ENCODE data around the gene KANK4.

DNA sequence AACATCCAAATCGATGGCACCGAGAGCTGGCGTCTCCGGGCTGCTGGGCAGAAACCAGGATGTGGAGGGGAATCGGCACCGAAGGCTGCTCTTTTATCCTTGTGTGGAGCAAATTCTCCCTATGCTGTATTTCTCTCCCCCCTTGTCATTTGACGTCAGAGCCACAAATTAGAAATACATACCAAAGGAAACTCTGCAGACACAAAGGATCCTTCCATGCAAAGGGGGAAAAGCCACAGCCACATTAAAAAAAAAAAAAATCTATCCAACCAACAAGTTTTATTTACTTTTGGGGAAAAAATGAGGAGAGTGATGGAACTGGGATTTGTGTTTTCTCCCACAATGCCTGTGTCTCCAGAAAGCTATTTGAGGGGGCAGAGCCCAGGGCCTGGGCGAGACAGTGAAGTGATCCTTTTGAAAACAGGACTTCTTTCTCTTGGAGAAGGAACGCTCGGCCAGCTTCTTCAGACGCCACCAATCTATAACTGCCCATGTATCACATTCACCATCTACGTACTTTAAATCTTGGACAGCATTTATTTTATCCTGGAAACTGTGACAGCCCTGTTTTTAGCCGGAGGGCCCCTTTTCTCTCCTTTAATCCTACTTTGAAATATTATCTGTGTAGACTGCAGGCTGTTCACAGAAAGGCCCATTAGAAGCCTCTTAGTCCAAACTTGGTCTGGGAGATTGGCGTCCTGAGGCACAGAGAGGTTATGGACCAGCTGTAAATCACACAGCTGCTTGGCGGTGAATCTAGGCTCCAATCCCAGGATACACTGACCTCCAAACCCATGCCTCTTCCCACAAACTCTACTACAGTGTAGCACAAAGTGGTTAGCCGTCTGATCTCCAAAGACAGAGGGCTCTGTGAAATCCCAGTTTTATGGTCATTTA is 4.5 kb downstream of the KANK4 start:
- TF ChIP-seq, protein P1, sequence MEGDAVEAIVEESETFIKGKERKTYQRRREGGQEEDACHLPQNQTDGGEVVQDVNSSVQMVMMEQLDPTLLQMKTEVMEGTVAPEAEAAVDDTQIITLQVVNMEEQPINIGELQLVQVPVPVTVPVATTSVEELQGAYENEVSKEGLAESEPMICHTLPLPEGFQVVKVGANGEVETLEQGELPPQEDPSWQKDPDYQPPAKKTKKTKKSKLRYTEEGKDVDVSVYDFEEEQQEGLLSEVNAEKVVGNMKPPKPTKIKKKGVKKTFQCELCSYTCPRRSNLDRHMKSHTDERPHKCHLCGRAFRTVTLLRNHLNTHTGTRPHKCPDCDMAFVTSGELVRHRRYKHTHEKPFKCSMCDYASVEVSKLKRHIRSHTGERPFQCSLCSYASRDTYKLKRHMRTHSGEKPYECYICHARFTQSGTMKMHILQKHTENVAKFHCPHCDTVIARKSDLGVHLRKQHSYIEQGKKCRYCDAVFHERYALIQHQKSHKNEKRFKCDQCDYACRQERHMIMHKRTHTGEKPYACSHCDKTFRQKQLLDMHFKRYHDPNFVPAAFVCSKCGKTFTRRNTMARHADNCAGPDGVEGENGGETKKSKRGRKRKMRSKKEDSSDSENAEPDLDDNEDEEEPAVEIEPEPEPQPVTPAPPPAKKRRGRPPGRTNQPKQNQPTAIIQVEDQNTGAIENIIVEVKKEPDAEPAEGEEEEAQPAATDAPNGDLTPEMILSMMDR (IDR thresholded peaks at IDR 0.05; ENCODE audit: control extremely low read depth in 1 of 3, insufficient read depth in 1 of 3, low read depth in 1 of 3, low read length in 3 of 3) = no peak
- no peak for TF ChIP-seq JUND (IDR thresholded peaks at IDR 0.05; ENCODE audit: low read length)

Measured in H1 (cell line).